NCI-H2107 treated with DMSO at 0.1 percent for 48 hours (cell line): ENCODE measurements around the gene KDELR3.

Experiments
- DNase-seq: peaks from one replicate; lab custom pipeline; 2025; ENCODE audit not compliant: unreplicated experiment; lab: John Stamatoyannopoulos, UW

KDELR3 gene

DNA sequence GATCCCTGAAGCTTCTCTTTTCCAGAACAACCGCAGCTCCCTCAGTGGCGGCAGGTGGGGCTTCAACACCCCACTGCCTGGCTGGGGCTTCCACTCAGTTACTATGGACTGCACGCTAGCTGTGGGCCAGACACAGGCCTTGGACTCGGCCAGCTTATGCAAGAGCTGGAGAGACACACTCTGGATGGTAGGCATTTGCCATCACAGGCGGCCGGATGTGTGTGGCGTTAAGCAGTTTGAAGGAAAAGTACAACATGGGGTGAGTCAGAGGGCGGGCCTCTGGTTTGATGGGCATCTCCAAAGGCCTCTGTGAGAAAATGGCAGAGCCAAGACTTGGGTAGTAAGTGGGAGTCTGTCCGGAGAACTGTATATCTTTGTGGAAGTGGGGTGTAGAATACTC is 30.5 kb upstream of the KDELR3 start:
- DNase-seq: no peak

DNA sequence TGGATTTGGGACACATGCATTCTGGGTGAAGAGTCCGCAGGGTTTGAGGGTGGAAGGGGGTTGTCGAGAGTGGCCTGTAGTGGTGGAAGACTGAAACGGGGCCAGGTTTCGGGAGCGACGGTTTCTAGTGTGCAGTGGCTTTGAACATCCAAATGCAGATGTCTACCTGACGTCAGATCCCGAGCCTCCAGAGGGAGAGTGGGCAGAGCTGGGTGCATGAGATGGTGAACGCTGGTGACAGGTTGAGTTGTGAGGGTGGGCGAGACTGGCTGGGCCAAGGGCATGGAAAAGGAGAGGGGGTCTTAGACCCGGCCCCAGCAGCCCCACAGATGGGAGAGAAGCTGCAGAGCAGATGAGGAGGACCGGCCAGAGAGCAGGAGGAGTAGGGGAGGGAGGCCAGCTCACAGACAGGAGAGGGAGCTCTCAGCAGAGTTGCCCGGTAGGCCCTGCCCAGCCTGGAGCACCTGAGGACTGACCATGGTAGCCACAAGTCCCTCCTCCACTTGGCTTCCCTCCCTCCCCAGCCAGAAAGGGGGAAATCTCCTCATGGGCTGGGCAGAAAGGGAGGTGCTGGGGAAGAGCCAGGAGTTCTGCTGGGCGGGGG is 27.0 kb upstream of the KDELR3 start:
- DNase-seq: no peak

DNA sequence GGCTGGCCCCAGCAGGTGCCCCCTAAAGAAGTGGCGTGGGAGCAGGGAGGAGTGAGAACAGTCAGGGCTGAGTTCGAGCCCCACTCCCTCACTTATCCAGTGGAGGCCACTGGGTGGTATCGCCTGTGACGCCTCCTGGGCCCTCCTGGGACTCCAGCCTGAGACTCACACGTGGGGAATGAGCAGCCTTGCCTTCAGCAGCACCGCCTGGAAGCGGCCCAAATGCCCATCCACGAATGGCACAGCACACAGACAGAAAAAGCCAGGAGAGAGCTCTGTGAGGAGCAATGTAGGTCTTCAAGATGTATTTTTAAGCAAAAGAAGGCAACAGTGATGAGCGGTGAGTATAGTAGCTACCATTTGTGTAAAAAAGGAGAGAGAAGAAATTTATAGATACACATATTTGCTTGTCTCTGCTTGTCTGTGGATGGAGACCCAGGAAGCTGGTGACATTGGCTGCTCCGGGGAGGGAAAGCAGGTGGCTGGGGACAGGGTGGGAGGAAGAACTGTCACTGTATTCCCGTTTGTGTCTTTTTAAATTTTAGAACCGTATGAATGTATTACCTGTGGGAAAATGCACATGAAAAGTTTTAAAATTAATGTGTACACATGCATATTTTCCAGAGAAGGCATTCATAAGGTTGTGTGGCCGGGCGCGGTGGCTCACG is 26.1 kb upstream of the KDELR3 start:
- DNase-seq: no peak

DNA sequence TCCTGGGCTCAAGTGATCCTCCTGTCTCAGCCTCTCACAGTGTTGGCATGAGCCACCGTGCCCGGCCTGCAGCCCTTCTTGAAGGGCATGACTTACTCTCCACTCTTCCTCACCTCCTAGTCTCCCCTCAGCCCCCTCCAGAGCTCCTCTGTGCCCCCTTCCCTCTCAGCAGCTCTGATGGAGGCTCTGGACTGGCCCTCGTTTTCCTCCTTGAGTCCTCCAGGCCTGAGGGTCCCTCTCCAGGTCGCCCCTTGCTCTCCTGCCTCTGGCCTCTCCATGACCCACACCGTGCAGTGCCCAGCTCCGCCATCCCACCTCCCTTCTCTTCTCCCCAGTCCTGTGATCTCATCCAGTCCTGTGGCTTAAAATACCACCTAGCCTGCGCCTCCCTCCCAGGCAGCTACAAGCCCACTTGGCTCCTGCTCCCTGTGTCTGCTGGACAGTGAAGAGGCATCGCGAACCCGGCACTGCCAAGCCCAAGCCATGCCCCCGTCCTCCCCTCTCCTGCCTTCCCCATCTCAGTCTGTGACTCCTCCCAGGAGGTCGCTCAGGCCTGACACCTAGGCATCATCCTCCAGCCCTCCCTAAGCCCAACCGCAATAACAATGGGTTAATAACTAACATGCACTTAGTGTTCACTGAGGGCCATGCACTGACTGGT is 24.8 kb upstream of the KDELR3 start:
- no peak for DNase-seq

DNA sequence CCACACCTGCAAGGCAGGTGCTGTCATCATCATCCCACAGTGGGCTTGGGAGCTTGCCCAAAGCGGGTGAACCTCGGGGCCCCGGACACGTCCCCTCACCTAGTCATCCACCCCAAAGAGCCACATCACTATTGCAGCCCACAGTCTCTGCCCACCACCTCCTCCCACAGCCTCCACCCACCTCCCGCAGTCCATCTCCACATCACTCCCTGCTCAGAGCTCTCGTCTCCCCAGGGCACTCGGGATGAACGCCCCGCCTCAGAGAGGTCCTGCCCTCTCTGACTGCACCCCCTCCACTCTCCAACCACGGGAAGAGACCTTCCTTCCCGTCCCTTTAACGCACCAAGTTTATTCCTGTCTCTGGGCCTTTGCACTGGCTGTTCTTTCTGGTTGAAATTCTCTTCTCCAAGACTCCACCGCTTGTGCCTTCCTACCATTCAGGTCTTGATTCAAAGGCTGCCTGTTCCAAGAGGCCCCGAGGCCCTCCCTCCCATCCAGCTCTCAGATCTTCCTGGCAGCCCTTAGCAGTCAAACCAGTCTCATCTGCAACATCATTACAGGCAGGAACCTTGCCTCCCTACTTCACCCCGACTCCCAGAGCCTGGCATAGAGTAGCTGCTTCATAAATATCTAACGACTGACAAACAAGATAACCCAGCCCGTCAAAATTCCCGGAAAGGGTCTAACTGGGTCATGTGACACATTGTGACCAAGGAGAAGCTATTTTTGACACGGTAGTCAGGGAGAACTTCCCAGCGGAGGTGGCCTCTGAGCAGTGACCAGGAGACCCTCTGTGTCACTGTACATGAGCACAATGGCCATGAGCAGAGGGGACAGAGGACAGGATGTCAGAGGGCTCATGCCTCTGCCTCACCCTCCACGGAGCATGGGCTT is 24.0 kb upstream of the KDELR3 start:
- DNase-seq: no peak

DNA sequence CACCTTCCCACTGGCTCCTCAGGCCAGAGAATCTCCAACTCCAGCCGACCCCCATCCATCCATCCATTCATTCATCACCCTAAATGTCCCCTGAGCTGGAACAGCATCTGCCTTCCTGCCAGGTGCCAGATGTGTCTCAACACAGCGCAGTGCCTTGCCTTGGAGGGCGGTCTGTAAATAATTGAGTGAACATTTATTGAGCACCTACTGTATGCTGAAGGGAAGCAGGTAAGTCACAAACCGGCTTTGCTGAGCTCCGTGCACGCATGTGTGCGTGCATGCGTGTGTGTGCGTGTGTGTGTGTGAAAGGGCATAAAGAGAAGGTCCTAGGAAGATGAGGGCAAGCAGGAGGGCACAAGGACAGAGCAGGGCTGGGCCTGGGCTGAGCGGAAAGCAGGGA is 23.1 kb upstream of the KDELR3 start:
- DNase-seq: no peak

DNA sequence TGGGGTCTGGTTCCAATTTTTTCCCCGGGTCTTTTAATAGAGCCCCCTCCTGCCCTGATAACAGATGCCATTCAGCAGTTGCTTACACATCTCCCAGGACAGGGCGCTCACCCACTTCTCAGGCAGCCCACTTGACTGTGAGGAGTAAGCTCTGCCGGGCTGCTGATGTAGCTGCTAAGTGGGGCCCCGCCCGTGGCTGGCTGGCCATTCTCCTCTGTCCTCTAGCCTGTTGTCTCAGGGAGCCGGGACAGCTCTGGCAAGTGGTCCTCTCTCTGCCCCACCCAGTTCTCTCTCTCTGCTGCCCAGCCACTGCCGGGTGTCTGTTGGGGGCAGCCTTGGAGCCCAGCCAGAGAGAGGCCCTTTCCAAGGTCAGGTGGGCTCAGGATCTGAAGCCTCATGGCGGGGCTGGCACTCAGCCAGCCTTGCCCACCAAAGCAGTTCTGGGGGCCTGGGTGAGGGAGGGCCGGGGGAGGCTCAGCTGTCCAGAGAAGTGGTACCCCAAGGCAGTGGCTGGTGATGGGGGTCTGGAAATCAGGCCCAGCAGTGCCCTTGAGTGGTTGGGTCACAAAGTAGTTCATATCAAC is 21.8 kb upstream of the KDELR3 start:
- no peak for DNase-seq

DNA sequence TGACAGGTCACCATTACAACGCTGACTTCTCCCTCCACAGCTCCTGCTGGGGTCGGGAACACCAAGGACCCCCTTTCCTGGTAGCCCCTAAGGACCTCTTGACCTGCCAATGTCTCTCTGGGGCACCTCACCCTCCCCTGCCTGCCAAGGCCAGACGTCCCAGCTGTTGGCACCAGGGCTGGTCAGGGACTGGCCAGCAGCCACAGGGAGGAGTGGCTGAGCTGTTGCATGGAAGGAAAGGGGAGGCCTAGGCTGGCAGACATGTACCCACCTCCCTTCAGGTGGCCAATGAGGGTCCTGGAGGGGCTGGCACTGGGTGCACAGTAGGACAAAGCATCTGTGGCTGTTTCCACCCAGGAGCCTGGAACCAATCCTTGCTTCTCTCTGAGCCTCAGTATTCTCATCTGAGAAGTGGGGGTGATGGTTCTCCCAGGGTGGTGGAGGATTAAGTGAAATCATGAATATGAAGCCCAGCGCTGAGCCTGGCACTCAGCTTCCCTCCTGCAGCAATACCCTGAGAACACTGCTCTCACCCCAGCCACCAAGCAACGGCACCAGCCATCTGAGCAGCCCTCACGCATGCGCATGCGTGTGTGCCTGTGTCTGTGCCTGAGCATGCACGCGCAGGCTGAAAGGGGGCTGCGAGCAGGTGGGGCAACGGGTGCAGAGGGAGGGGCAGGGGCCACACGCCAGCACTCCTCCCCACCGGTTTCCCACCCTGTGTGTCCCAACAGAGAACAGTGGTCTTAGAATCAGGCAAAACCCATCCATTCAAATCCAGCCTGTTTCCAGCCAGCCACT is 18.8 kb upstream of the KDELR3 start:
- DNase-seq: no peak

DNA sequence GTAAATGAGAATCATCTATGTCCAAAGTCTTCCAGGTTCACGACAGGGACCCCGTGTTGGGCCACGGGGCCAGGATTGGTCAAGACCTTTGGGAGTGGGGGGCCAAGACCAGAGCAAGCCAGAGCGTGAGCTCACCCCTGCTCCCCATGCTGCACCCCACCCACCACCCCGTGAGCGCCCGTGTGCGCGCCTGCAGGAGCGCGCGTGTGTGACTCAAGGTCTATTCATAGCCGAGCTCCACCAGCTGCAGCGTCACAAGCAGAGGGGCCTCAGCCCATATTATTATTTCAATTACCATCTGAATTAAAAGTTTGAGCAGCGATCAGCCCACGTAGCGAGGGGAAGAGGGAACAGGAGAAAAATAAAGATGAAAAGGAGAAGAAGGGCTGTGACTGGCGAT is 18.1 kb upstream of the KDELR3 start:
- no peak for DNase-seq

DNA sequence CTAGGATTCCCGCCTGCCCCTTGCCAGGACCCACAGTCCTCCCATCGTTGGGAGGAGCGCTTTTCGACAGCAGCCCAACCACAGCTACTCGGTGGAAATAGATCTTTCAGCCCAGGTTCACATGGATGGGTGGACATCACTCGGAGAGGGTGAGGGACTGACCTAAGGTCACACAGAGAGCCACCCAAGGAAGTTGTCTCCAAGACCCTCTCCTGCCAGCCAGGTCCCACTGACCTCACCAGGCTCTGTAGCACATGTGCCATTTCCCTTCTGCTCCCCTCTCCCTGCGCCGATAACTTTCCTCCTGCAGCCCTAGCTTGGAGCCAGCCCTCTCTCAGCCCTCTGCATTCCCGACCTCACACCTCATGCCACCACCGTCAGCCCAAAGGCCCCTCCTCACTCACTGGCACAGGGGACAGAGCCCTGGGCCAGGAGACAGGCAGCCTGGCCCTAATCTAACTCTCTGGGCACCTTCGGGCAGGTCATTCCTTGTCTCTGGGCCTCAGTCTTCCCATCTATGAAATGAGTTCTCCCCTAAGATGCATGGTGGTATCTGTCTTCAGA is 17.6 kb upstream of the KDELR3 start:
- DNase-seq: no peak

DNA sequence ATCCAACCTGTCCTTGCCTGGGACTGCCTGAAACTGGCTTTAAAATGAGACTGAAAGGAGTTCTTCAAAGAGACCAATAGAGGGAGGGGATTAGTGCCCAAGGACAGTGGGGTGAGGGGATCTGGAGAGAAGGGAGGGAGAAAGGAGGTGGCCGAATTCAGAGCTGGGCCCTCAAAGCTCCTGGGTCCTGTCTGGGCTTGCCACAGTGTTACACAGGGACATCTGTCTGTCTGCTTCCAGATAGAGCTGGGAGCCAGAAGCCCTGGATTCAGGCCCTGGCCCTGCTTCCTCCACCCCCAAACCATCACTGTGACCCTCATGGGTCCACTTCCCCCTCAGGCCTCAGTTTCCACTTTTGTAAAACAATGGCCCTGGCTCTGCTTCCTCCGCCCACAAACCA is 16.5 kb upstream of the KDELR3 start:
- no peak for DNase-seq

DNA sequence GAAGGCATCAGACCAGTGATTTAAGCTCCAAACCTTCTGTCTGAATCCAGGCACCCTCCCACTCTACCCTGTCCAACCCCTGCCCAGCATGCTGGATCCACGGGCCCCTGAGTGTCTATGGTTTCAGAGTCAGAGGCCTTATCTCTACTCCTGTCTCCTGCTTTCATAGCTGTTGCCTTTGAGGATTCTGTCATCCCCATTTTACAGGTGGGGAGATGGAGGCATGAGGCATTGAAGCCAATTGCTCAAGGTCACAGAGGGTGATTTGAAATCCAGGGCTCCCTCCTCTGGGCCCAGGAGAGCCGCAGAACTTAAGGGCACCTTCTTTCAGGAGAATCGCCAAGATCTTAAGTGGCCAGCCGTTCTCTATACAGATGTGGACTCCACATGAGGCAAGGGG is 16.0 kb upstream of the KDELR3 start:
- DNase-seq: no peak

DNA sequence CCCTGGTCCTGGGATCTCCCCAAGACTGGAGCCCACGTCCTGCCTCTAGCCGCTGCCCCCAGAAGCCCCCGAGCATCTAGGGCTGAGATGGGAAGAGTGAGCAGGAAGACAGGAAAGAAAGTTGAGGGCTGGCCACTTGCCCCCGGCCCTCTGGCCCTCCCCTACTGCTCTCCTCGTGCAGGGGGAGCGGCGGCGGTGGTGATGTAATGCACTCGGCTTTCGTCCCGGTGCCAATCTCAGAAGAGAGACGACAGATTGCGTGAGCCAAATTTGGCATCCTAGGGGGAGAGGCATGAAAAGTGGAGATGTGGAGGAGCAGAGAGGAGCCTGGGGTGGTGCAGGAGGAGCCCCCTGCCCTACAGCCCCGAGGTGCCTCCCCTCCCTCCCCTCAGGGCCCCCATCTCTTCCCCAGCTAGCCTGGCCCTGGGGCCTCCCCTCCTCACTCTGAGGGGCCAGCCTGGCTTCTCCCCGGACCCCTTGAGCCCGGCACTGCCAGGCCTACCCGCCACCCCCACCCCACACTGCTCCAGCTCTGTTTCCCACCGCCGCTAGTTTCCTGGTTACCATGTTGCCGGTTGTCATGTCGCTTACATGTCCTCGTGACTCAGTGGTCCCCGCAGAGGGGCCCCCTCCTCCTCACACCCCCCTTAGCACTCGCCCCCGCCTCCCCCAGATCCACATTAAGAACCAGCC is 15.4 kb upstream of the KDELR3 start:
- no peak for DNase-seq

DNA sequence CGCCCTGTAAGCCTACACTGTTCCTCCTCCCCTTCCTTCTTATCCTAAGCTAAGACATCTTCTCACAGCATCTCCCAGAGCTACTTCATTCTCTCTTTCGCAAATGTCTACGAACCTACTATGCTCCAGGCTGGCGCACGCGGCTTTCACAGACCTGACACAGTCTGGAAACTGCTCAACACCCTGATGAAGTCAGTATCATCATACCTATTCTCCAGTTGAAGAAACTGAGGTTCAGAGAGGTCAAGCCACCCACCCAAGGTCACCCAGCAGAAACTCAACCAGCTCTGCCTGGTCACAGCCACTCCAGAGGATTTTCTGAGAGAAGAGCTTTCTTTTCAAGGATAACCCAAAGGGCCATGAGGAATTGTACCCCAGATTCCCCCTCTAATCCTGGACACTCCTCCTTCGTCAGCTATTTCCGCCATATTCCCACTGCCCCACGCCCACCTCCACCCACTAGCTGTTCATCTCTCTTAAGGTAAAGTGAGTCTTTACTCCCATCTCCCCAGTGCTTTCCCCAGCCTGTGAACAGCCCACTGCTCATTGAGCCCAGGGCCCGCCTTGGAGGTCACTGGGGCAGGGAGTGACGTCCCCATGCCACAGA is 14.7 kb upstream of the KDELR3 start:
- no peak for DNase-seq

DNA sequence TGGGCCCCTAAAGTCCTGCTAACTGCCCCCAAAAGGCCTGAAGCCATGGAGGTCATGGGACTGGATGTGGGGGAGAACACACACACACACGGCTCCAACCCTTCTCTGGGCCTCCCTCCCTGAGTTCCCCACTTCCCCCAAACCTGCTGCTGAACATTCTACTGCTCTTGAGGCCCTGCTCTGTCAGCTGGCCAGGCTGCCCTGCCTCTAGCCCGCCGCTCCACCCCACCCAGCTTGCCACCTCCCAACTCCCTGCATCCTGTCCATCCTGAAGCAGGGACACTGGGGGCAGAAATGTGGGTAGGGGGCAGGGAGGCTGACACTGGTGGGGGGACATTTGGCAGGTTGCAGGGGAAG is 13.9 kb upstream of the KDELR3 start:
- DNase-seq: no peak

DNA sequence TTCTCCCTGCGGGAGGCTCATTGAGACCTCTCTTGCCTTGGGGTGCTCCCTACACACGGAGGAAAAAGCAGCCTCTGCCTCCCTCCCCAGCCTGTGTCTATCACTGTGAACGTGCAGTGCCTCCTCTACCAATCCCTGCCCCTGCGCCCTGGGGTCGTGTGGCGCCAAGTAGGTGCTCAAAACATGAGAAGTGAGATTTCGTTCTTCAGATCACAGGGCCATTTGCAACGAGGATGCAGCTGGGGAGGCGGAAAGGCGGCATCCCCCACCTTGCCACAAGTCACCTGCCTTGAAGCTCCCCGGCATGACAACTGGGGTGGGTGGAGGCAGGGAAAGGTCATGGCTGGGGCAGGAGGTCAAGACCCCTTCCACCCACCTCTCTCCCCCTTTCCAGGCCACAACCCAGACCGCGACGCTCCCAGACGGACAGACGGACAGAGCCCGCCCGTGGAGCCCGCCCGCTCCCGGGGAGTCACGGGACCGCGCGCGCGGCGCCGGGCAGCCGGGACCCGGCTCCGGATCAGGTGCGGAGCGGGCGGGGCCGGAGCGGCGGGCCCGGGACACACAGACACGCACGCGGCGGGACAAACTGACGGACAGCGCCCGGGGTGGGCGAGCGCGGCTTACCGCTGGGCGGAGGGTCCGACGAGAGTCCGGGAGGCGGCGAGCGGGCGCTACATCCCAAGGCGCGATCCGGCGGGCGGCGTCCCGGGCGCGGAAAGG is 13.4 kb upstream of the KDELR3 start:
- no peak for DNase-seq

DNA sequence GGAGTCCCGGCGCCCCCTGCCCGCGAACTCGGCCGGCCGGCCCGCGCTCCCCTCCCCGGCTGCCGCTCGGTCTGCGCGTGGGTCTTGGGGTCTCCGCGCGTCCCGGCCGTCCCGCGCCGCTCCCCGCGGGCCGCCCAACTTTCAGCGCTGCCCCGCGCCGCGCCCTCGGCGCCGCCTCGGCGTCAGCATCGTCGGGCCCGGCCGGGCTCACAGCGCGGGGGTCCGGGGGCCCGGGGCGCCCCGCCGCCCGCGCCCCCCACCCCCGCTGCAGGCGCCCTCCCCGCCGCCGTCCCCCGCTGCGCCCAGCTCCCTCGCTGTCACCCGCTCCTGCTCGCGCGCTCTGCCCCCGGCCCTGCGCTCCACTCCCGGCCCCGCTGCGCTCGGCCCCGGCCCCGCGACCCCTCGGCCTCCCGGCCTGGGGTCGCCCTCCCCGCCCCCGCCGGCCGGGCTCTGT is 12.8 kb upstream of the KDELR3 start, which contains the start of gene KCNJ4:
Gene KCNJ4 (minus strand): TSS at position 124 of the 454 bp plus-strand sequence. CDS start 27,067 bp downstream, outside the sequence.
- DNase-seq: no peak

DNA sequence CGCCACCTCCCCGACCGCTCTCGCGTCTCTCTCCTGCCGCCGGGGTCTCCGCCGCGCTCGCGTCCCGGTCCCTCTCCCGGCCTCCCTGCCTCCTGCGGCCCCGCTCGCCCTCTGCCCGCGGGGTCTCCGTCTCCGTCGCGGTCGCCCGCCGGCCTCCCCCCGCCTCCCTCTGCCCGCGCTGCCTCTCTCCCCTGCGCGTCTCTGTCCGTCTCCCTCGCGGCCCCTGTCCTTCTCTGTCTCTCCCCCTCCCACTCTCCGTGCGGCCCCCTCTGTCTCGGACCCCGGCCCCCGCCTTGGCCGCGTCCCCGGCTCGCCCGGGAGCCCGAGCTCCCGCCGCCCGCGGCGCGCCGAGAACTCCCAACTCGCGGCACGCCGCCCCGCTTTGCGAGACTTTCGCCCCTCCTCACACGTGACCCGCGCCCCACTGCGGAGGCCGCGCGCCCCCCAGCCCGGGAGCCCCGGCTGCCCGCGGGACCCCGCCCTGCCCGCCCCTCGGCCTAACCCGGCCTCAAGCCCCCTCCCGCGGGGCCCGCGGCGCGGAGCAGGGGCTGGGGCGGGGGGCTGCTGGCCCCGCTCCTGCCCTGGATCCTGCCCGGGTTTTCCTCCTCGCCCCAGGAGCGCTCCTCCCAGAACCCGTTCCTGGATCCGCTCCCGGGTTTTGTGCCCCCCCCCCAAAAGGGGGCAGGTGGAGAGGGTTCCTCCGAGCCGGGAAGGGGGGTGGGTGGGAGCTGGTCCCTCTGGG is 12.2 kb upstream of the KDELR3 start:
- no peak for DNase-seq
